IPS-15b (cell line): ENCODE results near the gene CA12.

Experiments
- H3K27me3 ChIP-seq: one replicate; pipeline ENCODE4 v1.6.1; 2013; ENCODE audit warnings: low read length; ENCODE audit not compliant: control insufficient read depth, insufficient read depth
- H3K36me3 ChIP-seq: one replicate; pipeline ENCODE4 v1.6.1; 2013; ENCODE audit warnings: low read length; ENCODE audit not compliant: control insufficient read depth, insufficient read depth
- H3K4me1 ChIP-seq: one replicate; pipeline ENCODE4 v1.6.1; 2013; ENCODE audit warnings: mild to moderate bottlenecking, low read length; ENCODE audit not compliant: control insufficient read depth, insufficient read depth
- H3K4me3 ChIP-seq: one replicate; pipeline ENCODE4 v1.5.1; 2013; ENCODE audit warnings: low read depth, low read length
- H3K9ac ChIP-seq: one replicate; pipeline ENCODE4 v1.6.1; 2013; ENCODE audit warnings: low read depth, mild to moderate bottlenecking, low read length
- H3K9me3 ChIP-seq: one replicate; pipeline ENCODE4 v1.6.1; 2013; ENCODE audit warnings: mild to moderate bottlenecking, low read length; ENCODE audit not compliant: control insufficient read depth, insufficient read depth

Gene CA12

GRCh38 chr15:63384906-63385305 is 3.3 kb upstream of the CA12 start:
- H3K36me3 ChIP-seq: no peaks in the 10 kb centered on the region
- H3K27me3 ChIP-seq: peaks cover 39% of the 10 kb centered on the region
- no peak overlapping the region for H3K4me3 ChIP-seq
- H3K4me1 ChIP-seq: peaks cover 11% of the 10 kb centered on the region
- no peak overlapping the region for H3K9ac ChIP-seq
- H3K9me3 ChIP-seq: no peaks in the 10 kb centered on the region

DNA sequence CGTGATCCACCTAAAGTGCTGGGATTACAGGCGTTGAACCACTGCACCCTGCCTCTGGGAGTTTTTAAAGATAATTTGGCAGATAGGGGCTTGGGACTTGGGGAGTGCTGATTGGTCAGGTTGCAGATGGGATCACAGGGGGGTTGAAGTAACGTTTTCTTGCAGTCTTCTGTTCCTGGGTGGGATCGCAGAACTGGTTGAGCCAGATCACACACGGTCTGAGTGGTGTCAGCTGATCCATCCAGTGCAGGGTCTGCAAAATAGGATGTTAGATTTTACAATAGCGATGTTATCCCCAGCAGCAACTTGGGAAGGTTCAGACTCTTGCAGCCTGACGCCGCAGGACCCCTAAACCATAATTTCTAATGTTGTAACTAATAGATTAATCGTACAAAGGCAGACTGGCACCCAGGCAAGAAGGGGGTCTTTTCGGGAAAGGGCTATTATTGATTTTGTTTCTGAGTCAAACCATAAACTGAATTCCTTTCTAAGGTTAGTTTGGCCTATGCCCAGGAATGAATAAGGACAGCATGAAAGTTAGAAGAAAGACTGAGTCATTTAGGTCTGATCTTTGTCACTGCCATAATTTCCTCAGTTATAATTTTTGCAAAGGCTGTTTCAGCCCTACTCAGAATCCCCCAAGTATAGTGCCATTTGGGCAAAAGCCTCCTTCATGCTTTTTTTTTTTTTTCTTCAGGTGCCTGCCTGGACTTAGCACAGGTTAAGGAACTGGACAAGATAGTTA is 1.5 kb upstream of the CA12 start:
- Histone ChIP-seq H3K4me3 (no peak overlapping the region), H3K9ac (no peak overlapping the region), H3K4me1 (peaks cover 14% of the 10 kb centered on the region), H3K36me3 (no peaks in the 10 kb centered on the region), H3K9me3 (no peaks in the 10 kb centered on the region), H3K27me3 (peaks cover 41% of the 10 kb centered on the region)

GRCh38 chr15:63380808-63381282 is 801 bp downstream of the CA12 start:
- no peaks in the 10 kb centered on the region for H3K36me3 ChIP-seq
- H3K4me3 ChIP-seq: peak overlapping the region; percentile 67
- peaks cover 41% of the 10 kb centered on the region for H3K27me3 ChIP-seq
- peak overlapping the region; percentile 54 for H3K9ac ChIP-seq
- H3K9me3 ChIP-seq: no peaks in the 10 kb centered on the region
- peaks cover 14% of the 10 kb centered on the region for H3K4me1 ChIP-seq

- Histone ChIP-seq H3K9me3 (no peaks in the 10 kb centered on the region), H3K36me3 (no peaks in the 10 kb centered on the region), H3K4me3 (peak overlapping the region; percentile 67), H3K4me1 (peaks cover 14% of the 10 kb centered on the region), H3K27me3 (peaks cover 41% of the 10 kb centered on the region), H3K9ac (no peak overlapping the region)
These were observed 1.4 kb downstream of the CA12 start for GRCh38 chr15:63380151-63380807.

GRCh38 chr15:63379492-63380150 is 2.0 kb downstream of the CA12 start:
- Histone ChIP-seq H3K36me3 (no peaks in the 10 kb centered on the region), H3K9me3 (no peaks in the 10 kb centered on the region), H3K4me1 (peaks cover 14% of the 10 kb centered on the region), H3K4me3 (no peak overlapping the region), H3K27me3 (peaks cover 41% of the 10 kb centered on the region), H3K9ac (no peak overlapping the region)

- Histone ChIP-seq H3K4me1 (peaks cover 14% of the 10 kb centered on the region), H3K27me3 (peaks cover 36% of the 10 kb centered on the region)
These were observed 2.7 kb downstream of the CA12 start for GRCh38 chr15:63378946-63379345.

GRCh38 chr15:63374686-63375520 is 6.7 kb downstream of the CA12 start:
- H3K27me3 ChIP-seq: peaks cover 2% of the 10 kb centered on the region
- H3K4me3 ChIP-seq: no peak overlapping the region
- H3K36me3 ChIP-seq: no peaks in the 10 kb centered on the region
- no peaks in the 10 kb centered on the region for H3K9me3 ChIP-seq
- H3K9ac ChIP-seq: no peak overlapping the region
- peaks cover 3% of the 10 kb centered on the region for H3K4me1 ChIP-seq

More at GRCh38 chr15:63378946-63379345, 2.7 kb downstream of the CA12 start:
- H3K4me3 ChIP-seq: no peak overlapping the region
- H3K9ac ChIP-seq: no peak overlapping the region
- no peaks in the 10 kb centered on the region for H3K9me3 ChIP-seq
- no peaks in the 10 kb centered on the region for H3K36me3 ChIP-seq

DNA sequence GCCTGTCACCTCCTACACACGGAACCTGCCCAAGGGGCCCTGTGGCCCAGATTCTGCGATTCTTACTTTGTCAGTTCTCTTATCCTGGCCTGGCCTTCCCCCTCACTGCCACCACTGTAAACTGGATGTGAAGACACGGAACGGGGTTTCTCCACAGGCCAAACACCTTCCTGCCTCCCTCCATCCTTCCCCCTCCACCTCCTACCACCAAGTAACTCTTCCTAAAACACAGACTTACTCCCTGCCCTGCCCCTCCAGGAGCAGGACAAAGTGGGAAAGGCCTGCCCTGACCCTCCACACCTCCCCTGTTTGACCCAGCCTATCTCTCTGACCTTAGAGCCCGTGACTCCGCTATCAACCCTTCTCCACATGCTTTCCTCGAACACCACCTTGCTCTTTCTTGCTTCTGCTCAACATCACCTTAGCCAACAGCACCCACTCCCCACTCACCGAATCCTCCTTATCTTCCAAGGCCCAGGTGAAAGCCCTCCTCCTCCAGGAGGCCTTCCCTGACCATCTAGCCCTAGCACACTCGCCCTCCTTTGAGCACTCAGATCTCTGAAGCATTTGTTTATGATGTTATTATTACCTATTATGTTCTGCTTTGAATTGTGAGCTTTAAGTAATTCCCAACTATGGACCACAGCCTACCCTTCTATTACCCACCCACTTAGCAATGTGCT is 7.6 kb downstream of the CA12 start:
- H3K9me3 ChIP-seq: no peaks in the 10 kb centered on the region
- H3K4me1 ChIP-seq: no peaks in the 10 kb centered on the region
- H3K4me3 ChIP-seq: no peak overlapping the region
- H3K27me3 ChIP-seq: no peaks in the 10 kb centered on the region
- no peak overlapping the region for H3K9ac ChIP-seq
- no peaks in the 10 kb centered on the region for H3K36me3 ChIP-seq

GRCh38 chr15:63373330-63373729 is 8.3 kb downstream of the CA12 start:
- Histone ChIP-seq H3K4me3 (no peak overlapping the region), H3K9me3 (no peaks in the 10 kb centered on the region), H3K4me1 (no peaks in the 10 kb centered on the region), H3K36me3 (no peaks in the 10 kb centered on the region), H3K9ac (no peak overlapping the region), H3K27me3 (no peaks in the 10 kb centered on the region)

- Histone ChIP-seq H3K9ac (no peak overlapping the region), H3K4me3 (no peak overlapping the region)
These were observed 8.9 kb downstream of the CA12 start for GRCh38 chr15:63372753-63373152.

More at GRCh38 chr15:63372753-63373152, 8.9 kb downstream of the CA12 start:
- Histone ChIP-seq H3K27me3 (no peaks in the 10 kb centered on the region), H3K9me3 (no peaks in the 10 kb centered on the region), H3K4me1 (no peaks in the 10 kb centered on the region), H3K36me3 (no peaks in the 10 kb centered on the region)
